NK-92 treated with Interleukin-12 subunit alpha and Interleukin-12 subunit beta, amount 100 ng/mL, for 24 hours (cell line): ENCODE results near the gene CELSR1.

Experiments used
- DNase-seq: peaks from one replicate; lab custom pipeline; 2025; lab: John Stamatoyannopoulos, UW

CELSR1 gene

DNA sequence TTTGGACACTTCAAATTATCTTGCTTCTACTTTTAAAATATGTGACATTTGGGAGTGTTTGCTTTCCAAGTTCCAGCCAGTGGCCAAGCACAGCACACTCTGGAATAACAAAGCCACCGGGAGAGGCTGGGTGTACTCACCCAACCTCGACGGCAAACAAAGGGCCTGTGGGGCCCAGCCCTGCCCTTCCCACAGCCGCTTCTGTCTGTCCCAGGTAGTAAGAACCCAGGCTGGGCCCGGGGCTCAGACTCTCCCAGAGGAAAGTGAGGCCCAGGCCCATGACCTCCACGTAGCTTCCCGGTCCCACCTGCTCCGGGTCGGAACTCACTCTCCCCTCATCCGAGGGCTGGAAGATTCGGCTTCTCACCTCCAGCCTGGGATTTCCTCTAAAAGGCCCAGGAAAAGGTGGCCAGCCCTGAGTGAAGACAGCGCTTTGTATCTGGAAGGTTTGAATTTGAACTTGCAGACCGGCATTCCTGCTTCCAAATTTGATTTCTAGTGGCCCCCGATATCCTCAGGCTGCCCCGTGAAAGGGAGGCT, 93.5 kb downstream of the CELSR1 start:
- DNase-seq, result no peak

DNA sequence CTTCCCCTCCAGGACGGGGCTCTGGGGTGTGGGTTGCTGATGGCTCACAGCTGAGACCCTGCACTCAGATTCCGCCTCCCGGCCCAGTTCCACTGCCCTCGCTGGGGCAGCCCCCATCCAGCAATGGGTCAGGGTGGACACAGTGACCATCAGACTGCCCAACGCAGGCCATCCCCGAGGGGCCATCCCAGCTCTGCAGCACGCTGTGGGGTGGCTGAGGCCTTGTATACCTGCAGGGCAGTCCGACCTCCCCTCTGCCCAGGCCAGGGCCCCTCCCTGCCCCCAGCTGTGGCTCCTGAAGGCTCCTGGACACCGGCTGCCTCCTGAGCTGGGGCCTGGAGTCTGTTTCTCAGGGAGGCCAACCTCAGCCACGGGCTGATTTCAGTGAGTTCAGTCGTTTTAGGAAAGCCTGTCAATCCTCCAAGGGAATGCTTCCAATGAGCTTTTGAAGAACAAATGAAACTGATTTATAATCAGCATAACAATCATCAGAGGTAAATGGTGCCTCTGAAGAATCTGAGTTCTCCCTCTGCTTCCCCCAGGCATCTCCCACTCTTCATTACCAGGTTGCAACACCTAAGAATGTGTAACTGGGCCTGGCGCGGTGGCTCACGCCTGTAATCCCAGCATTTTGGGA, 95.1 kb downstream of the CELSR1 start:
- DNase-seq, result no peak

DNA sequence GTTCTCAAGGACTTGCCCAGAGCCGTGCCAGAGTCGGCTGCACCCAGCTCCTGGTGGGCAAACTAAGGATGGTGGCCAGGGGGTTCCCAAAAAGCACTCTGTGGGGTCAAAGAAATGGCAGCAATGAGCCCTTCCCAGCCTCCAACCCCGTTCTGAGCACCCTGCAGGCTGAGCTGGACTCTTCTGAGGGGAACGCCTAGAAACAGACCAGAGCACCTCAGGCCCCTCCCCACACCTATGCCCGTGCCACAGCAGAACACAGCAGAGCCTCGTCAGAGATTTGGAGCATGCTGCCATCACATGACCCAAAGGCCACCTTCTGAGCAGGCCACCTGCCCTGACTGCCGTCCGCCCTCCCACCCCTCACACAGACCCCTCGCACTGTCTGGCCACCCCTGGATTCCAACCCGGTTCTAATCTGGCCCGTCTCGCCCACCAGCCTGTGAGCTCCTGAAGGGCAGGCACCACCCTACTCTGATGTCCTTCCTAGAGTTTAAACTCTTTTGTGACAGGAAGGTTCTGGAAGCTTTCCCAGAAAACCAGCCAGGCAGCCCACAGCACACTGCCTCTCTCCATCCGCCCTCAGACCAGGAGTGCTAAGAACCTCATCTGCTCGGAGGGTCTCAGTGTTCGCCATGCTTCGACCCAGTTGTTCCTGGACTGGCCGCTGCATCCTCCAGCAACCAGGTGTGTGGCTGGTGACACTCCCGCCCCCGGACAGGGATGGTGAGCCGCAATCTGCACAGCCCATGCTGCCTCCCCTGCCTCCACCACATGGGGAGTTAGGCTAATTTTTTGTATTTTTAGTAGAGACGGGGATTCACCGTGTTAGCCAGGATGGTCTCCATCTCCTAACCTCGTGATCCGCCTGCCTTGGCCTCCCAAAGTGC, 97.6 kb downstream of the CELSR1 start:
- no peak for DNase-seq

DNA sequence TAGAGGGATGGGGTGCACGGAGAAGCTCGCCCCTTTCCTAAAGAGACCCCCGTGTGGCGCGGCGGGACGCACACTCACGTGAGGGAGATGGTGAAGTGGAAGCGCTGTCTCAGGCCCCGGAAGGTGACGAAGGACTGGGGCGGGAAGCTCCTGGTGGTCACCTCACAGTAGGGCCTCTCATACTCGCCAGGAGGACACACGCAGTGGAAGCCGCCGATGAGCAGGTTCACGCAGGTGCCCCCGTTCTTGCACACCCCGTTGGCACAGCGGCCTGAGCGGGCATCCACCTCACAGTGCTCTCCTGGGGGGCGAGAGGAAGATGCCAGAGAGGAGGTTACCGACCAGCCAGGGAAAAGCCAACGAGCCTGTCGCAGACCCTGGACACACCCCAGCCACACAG, 98.3 kb downstream of the CELSR1 start:
- no peak for DNase-seq

DNA sequence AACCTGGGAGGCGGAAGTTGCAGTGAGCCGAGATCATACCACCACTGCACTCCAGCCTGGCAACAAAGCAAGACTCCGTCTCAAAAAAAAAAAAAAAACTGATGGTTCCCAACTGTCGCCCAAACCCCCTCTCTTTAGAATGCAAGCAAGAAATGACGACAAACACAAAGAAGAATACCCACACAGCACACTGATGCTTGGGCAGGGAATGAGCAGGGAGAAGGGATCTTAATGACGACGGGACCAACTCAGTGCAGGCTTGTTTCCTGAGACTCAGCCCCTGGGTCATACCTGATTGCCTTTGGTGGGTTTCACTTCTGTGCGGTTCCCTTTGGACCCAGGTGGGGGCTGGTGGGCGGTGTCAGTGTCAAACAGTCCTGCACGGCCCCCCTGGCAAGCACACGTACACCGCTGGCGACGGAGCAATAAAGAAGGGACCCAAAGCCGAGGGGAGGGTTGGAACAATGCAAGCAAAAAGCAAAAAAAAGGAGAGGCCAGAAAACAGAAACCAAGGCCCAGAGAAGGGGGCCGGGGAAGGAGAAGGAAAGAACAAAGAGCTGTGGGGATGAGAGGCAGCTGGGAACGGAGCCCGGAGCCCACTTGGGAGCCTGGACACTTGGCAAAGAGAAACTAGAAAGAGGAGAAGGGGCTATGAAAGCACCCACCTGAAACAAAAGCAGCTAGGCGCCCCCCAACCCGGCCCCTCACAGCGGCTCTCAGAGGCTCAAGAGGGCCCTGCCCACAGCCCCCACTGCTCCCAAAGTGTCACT, 99.6 kb downstream of the CELSR1 start:
- DNase-seq, result no peak

DNA sequence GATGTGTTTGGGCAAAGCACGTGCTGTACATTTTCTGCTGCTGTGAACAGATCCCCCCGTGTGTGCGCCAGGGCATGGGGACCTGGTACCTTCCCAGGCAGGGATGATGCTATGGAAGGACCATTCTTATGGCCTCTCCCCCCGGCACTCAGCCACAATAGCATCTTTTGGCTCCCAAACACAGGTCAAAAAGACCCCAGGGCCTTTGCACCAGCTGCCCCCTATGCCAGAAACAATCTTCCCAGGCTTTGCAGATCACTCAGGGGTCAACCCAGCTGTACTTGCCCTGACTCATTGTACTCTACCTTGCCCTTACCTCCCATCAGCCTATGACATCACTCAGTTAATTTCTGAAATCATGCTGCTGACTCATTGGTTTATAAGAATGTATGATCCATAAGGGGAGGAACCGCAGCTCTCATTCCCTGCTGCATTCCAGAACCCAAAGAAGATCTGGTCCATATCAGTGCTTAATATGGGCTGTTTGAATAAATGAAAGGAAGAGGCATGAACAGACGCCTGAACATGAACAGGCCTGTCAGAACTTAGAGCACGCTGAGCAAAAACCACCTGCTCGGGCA, 100.7 kb downstream of the CELSR1 start:
- no peak for DNase-seq

DNA sequence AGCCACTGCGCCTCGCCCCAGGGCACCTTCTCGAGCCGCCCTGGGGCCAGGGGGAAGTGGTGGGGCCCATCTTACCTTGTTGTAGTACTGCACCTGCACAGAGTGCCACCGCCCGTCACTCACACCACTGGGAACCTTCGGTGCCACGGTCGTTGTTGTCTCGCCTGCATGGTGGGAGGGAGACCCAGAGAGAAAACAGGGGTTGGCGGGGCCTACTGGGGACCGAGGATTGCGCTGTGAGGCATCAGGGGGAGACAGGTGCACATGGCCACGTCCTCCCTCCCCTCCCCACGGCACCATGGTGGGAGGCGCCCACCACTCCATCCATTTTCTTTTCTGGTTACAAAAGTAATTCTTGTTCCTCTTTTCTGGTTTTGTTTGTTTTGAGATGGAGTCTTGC, 104.1 kb downstream of the CELSR1 start:
- no peak for DNase-seq

DNA sequence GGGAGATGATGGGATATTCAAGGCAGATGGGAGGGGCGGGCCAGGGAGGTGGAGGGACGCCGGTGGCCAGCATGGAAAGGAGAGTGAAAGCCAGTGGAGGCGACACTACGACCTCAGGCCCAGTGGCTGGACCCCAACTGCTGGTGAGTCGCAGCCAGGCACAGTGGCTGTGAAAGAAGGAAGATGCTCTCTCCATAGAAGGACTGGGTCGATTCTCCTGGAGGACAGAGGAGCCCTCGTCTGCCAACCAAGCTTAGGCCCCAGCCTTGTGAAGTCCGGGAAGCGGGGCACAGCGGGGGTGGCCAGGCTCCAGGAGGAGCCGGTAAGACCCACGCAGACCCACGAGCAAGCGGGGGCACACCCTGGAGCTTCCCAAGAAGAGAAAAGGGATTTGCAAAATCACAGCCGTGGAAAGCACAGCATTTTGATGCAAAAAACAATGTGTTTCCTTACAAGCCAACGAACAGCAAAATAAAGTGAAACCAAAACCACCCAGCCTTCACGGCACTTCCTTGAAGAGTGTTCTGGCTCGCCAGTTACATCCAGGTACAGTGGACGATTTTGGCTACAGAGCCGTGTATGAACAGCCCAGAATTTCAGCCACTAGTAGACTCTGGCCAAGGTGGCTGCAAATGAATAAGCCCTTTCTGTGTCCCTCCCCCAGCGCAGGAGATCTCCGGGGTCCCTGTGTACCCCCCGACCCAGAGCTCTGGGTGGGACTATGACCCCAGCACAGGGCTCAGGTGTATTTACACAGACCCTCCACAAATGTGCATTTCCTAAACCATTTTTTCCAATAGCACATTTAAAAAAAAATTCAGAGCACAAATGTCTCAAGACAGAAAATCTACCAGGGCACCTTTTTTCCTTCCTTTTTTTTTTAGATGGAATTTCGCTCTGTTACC, 105.0 kb downstream of the CELSR1 start:
- no peak for DNase-seq

DNA sequence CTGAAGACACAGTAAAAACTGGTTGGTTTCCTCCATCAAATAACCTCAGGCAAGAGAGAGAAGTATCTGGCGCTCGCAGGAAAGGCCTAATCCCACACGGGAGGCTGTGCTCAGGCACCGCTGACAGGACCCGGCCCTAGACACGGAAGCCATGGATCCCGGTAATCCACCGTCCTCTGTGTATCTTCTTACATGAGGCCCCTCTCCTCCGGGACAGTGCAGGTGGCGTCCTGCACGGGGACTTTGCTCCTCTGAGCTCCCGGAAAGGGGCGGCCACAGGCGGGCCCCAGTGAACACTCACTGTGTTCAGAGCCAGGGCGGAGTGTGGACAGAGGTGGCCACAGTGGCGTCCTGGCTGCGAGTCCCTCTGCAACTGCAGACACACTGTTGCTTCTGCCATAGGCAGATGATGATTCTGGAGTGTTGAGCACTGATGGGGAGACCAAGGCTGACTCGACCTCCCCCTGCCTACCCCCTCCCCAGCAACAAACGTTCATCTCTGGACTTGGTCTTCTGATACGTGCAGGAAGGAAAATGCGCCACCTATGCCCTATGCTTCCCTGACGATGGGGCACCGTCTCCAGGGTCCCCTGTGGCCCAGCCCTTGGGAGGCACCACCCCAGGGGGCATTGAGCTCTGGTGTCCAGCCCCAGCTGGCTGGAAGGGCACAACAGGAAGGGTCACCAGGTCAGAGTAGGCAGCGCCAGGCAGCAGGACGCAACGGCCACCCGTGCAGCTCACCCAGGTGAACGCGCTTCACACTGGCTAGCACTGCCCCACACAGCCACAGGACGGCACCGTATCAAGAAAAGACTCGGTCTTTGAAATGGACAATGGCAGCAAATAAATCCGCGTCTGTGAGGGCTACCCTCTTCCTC, 106.2 kb downstream of the CELSR1 start:
- no peak for DNase-seq

DNA sequence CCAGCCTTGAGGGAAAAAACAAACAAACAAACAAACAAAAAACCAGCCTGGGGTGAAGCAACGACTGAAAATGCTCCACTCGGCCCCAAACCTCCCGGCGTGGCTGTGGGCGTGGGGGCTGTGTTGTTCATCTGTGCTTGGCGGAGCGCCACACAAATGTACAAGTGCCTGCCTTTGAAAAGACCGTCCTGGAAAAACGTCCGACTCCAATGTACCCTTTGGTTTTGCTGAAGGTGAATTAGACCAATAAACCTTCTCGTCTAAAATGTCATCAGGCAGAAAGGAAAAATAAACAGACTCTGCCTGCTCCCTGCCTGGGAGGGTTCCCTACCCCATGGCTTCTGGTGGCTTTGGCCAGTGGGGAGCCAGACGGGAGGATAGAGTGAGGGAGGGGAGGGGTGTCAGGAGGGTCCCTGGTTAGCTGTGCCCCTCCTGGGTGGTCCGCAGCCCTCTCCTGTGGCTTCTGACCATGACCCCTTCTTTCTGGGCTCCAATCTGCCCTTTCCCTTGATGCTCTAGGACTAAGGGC, 108.0 kb downstream of the CELSR1 start:
- no peak for DNase-seq

DNA sequence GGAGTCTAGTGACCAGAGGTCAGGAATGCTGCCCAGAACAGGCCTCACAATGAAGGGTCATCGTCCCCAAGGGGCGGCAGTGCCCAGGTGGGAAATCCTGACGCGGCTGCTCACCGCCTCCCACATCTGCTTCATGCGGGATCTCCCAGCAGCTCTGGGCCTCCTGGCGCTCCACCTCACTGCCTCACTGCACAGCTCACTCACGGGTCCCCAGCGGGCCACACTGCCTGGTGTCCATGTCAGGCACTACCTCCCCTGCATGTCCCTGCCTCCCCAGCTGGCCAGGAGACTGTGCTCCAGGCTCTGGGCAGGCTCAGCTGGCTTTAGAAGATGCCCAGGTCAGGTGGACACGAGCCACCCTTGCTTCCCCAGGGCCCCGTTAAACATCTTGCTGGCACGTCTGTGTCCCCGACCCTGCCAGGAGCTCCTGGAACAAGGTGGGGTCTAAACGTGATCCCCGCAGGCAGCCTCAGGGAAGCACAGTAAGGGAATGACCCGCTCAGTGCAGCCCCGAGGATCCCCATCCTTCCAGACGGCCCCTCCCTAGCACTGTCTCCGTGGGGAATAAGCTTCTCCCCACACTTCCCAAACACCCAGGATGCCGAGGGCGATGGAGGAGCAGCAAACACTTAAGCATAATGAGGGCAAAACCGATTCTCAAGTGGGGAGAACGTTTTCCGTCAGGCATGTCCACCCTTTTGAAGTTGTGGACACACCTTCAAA, 108.7 kb downstream of the CELSR1 start:
- DNase-seq, result no peak

DNA sequence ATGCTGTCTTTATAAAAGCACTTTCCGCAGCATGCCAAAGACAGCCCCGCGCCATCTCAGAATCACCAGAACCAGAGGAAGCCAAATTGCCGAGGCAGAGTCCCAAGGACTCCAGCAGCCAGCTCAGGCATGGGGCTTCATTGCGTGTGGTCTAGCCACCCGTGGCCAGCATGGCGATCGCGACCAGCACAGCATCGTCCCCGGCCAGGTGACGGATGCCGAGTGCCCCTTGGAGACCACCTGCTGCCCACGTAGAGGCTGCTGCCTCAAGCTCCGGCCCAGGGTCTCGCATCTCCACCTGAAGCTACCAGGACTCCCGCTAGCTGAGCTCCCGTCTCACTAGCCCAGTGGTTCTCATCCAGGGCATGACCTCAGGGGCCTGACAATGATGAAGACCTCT, 109.2 kb downstream of the CELSR1 start:
- DNase-seq, result no peak

DNA sequence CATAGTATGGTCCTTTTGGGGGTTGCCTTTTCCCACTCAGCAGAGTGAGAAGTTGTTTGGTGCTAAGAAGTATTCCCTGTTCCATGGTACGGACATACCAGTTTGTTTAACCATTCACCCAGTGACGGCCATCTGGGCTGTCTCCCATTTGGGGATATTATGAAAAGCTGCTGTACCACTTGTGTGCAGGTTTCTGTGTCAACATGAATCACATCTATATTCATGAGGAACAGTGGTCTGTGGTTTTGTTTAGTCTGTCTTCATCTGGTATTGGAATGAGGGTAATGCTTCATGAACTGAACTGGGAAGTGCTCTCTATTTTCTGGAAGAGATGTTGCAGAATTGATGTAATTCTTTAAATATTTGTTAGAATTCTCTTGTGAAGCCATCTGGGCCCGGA, 112.4 kb downstream of the CELSR1 start:
- DNase-seq, result no peak

DNA sequence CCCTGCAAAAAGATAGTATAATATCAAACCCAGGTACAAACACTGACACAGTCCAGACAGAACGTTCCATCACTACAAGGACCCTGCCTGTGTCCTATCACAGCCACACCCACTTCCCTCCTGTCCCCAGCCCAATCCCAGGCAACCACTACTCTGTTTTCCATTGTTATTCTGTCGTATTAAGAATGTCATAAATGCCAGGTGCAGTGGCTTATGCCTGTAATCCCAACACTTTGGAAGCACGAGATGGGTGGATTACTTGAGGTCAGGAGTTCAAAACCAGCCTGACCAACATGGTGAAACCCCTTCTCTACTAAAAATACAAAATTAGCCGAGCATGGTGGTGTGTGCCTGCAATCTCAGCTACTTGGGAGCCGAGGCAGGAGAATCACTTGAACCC, 112.9 kb downstream of the CELSR1 start:
- DNase-seq, result no peak

DNA sequence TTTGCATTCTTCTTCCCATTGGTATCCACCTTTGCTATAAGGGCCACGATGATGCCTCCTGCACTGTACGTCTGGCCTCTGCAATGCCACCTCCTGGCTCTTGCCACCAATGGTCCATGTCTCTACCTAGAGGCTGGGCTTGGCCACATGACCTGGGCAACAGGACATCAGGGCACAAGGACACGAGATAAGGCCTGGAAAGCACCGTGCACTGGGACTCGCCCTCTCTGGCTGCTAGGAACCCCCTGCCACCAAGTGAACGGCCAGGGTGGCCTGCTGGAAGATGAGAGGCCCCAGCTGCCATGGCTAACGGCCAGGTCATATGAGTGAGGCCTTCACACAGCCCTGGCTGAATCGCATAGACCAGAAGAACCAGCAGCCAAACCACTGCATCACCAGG, 114.5 kb downstream of the CELSR1 start:
- DNase-seq, result no peak

DNA sequence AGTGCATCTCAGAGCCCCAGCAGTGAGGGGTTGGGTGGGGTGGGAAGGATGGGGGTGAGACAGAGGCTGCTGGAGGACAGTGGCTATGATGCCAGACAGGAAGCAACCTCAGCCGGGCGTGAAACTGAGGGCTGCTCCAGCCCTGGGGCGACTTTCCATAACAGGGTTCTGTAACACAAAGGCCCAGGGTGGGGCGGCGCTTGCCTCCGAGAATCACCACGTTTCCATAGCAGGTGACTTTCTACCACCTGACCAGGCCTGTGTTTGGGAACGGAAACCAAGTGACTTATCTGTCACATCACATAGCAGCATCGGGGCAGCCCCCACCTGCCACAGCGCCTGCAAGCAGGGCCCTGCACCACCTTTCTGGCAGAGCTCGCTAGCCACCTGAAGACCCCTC, 116.2 kb downstream of the CELSR1 start:
- DNase-seq, result no peak

DNA sequence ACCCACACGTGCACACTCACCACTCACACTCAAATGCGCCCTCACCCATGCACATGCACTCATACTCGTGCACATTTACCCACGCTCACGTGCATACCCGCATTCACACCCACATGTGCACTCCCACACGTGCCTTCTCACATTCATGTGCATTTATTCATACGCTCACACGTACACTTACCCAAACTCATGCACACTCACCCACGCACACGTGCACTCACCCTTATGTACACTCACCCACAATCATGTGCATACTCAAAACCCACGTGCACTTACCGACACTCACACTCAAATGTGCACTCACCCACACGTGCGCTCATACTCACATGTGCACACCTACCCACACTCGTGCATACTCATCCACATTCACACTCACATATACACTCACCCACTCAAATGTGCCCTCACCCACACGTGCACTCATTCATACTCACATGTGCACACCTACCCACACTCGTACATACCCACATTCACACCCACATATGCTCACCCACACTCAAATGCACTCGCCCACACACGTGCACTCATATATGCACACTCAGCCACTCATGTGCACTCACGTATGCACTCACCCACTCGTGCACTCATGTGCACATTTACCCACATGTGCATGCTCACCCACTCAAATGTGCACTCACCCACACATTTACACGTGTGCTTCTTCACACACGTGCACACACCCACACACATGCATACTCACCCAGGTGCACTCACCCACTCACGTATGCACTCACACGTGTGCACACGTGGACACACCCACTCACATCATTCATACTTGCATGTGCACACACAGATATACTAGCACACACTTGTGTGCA, 117.5 kb downstream of the CELSR1 start:
- DNase-seq, result no peak

DNA sequence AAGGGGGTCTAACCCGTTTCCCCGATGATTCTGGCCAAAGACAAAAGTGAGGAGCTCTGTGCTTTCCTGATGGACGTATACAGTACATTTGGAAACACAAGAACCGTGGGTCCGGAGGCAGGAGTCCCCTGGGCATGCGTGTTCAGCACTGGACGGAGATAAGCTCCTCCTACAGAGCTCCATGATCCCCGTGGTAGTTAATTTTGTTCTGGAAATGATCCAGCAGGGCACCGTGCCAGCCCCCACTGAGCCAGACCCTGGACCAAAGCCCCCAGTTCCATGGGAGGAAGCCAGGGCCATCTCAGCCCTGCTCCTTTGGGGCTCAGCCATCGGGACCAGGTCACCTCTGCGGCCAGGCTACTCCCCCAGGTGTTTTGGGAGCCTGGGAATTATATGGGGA, 118.6 kb downstream of the CELSR1 start:
- no peak for DNase-seq
